Neural progenitor cell (in vitro differentiated cells): ENCODE measurements around the gene MYPOP. TPM values are rescaled to one million over a fixed set of nuclear protein-coding genes. Genes with fewer than 3 reads are reported as not detected.

Source experiments
- DNase-seq: peaks from one replicate; pipeline ENCODE4 v3.0.0-alpha.2; 2016; ENCODE audit warnings: low spot score
- H2AFZ ChIP-seq: fragments of 200-600 bp; sonication (generic); replicated peaks from 2 replicates; pipeline ENCODE4 v1.6.1; 2016; ENCODE audit warnings: antibody characterized with exemption
- H3F3A ChIP-seq: fragments of 200-600 bp; sonication (generic); 2 replicates; pipeline ENCODE4 v1.6.1; 2016; ENCODE audit warnings: antibody characterized with exemption, low read depth
- H3K27ac ChIP-seq: fragments of 200-600 bp; sonication (generic); 2 replicates; pipeline ENCODE4 v1.5.1; 2016; ENCODE audit warnings: mild to moderate bottlenecking
- H3K27me3 ChIP-seq: fragments of 200-600 bp; sonication (generic); 2 replicates; pipeline ENCODE4 v1.6.1; 2016; ENCODE audit warnings: mild to moderate bottlenecking, moderate library complexity
- H3K36me3 ChIP-seq: fragments of 200-600 bp; sonication (generic); 2 replicates; pipeline ENCODE4 v1.5.1; 2016
- H3K4me1 ChIP-seq: fragments of 200-600 bp; sonication (generic); 2 replicates; pipeline ENCODE4 v1.6.1; 2016; ENCODE audit warnings: mixed run types
- H3K4me2 ChIP-seq: fragments of 200-600 bp; sonication (generic); 2 replicates; pipeline ENCODE4 v1.6.1; 2016
- H3K4me3 ChIP-seq: fragments of 200-600 bp; sonication (generic); 2 replicates; pipeline ENCODE4 v1.5.1; 2016
- H3K79me2 ChIP-seq: fragments of 200-600 bp; sonication (generic); 2 replicates; pipeline ENCODE4 v1.6.1; 2016; ENCODE audit warnings: low read depth
- H3K9ac ChIP-seq: fragments of 200-600 bp; sonication (generic); 2 replicates; pipeline ENCODE4 v1.6.1; 2016
- H3K9me3 ChIP-seq: fragments of 200-600 bp; sonication (generic); 2 replicates; pipeline ENCODE4 v1.5.1; 2016; ENCODE audit warnings: low read depth
- H4K20me1 ChIP-seq: fragments of 200-600 bp; sonication (generic); 2 replicates; pipeline ENCODE4 v1.6.1; 2016; ENCODE audit warnings: low read depth
- H3K27ac Mint-ChIP-seq: 3 replicates; pipeline ENCODE4 v1.8.0; 2021; ENCODE audit warnings: mixed read lengths
- H3K27me3 Mint-ChIP-seq: 2 replicates; pipeline ENCODE4 v1.8.0; 2022; ENCODE audit warnings: low read depth, mild to moderate bottlenecking, inconsistent platforms, moderate library complexity, mixed read lengths; ENCODE audit not compliant: insufficient read depth
- H3K36me3 Mint-ChIP-seq: 3 replicates; pipeline ENCODE4 v1.8.0; 2021; ENCODE audit warnings: mixed read lengths
- H3K4me1 Mint-ChIP-seq: 3 replicates; pipeline ENCODE4 v1.8.0; 2021; ENCODE audit warnings: mixed read lengths
- H3K4me3 Mint-ChIP-seq: 3 replicates; pipeline ENCODE4 v1.8.0; 2021; ENCODE audit warnings: mild to moderate bottlenecking, moderate library complexity, mixed read lengths
- H3K9me3 Mint-ChIP-seq: 3 replicates; pipeline ENCODE4 v1.8.0; 2020; ENCODE audit warnings: mixed read lengths
- EZH2 ChIP-seq: fragments of 200-600 bp; sonication (generic); IDR thresholded peaks from 2 replicates; pipeline ENCODE4 v1.6.1; 2017; ENCODE audit warnings: antibody characterized with exemption, mild to moderate bottlenecking, moderate library complexity
- EZH2phosphoT487 ChIP-seq: fragments of 200-600 bp; sonication (generic); IDR thresholded peaks from 2 replicates; pipeline ENCODE4 v1.6.1; 2017; ENCODE audit warnings: antibody characterized with exemption
- total RNA-seq: library from RNA; depleted of rRNA; stranded (reverse); fragments of >200 nt; gene quantifications from 2 replicates; pipeline ENCODE4 v1.2.3, GENCODE V29; 2015; ENCODE audit warnings: low replicate concordance
- TF ChIP-seq, protein P1 (sequence below): fragments of 200-600 bp; sonication (generic); IDR thresholded peaks from 2 replicates; pipeline ENCODE4 v1.5.1; 2017; ENCODE audit warnings: antibody characterized with exemption, mild to moderate bottlenecking

Gene MYPOP
- total RNA-seq, 1 donor from 2014 or later = 0.07 TPM

DNA sequence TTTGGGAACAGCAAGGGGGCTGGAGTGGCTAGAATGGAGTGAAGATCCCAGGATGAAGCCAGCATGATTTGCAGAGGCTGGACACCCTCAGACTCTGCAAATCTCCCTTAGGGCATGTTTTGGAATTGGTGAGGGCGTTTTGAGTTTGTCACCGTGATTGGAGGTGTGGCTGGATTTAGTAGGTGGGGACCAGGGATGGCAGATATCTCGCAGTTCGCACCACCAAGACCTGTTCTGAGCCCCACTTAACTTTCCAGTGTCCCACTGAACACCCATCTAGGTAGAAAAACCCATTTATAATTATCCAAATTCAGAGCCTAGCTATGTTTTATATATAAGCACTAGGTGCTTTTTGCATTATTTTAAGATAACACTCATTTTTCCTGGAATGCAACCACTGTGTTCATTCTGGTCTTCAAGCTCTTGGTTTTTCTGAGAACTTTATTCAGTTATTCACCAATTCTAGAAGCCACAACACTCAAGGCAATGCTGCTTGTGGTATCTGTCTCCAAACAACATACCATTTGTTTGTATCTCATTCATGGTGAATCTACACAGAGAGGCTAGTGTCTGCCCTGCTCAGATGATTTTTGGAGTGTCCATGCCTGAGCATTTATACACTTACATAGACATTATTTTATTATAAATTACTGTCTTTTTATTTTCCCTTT lies 15.1 kb upstream of the MYPOP start:
- Histone ChIP-seq H3K79me2 (no peaks in the 10 kb centered on the region), H2AFZ (no peak overlapping the region), H4K20me1 (no peaks in the 10 kb centered on the region), H3K9me3 (no peaks in the 10 kb centered on the region), H3K27ac (no peak overlapping the region), H3K4me1 (no peaks in the 10 kb centered on the region), H3K27me3 (no peaks in the 10 kb centered on the region), H3K9ac (no peak overlapping the region), H3K4me3 (no peak overlapping the region), H3K4me2 (no peak overlapping the region), H3K36me3 (no peaks in the 10 kb centered on the region), H3F3A (peaks cover 12% of the 10 kb centered on the region)
- Mint-ChIP-seq H3K4me1 (peaks cover 14% of the 10 kb centered on the region), H3K9me3 (no peaks in the 10 kb centered on the region), H3K27me3 (peaks cover 9% of the 10 kb centered on the region), H3K36me3 (no peaks in the 10 kb centered on the region), H3K27ac (no peak overlapping the region), H3K4me3 (no peak overlapping the region)
- no peak for DNase-seq
- TF ChIP-seq EZH2 = no peak
- TF ChIP-seq EZH2phosphoT487 = no peak
- TF ChIP-seq, protein P1, sequence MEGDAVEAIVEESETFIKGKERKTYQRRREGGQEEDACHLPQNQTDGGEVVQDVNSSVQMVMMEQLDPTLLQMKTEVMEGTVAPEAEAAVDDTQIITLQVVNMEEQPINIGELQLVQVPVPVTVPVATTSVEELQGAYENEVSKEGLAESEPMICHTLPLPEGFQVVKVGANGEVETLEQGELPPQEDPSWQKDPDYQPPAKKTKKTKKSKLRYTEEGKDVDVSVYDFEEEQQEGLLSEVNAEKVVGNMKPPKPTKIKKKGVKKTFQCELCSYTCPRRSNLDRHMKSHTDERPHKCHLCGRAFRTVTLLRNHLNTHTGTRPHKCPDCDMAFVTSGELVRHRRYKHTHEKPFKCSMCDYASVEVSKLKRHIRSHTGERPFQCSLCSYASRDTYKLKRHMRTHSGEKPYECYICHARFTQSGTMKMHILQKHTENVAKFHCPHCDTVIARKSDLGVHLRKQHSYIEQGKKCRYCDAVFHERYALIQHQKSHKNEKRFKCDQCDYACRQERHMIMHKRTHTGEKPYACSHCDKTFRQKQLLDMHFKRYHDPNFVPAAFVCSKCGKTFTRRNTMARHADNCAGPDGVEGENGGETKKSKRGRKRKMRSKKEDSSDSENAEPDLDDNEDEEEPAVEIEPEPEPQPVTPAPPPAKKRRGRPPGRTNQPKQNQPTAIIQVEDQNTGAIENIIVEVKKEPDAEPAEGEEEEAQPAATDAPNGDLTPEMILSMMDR = no peak

DNA sequence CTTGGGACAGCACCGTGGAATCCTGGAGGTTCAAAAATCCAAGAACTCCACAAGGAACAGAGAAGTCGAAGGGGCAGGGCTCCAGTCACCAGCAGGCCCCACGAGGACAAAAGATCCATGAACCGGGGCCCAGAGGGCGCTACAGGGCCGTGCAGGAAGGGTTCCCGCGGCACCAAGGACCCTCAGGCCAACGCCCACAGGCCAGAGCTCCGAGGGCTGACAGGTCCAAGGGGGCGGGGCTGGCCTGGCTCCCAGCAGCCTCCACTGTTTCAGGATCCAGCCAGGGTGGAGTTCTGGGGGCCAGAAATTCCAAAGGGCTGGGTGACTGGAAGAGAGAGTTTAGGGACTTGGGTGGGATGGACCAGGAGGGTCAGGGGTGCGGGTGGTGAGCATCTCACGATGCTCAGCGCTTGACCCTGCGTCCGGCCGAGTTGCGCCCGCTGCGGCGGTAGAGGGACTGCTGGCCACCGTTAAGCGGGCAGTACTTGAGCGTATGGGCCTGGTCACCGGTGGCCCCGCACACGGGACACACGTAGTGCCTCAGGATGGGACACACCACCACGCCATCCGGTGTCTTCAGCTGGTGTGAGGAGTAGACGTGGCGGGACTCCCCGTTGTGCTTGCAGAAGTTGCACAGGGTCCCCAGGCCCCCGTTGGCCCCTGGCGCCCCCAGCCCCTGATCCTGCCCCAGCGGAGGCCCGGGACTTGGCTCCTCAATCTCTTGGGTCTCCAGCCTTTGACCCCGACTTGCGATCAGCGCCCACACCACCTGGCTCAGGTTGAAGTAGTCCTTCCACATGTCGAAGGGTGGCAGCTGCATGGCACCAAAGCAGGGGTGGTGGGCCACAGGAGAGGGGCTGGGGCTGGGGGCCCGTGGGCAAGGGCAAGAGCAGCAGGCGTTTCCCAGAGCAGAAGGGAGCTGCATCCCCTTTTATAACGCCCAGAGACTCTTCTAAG lies 11.7 kb upstream of the MYPOP start, which contains the start of gene NANOS2:
Gene NANOS2 (minus strand): TSS at position 905 of the 957 bp plus-strand sequence. CDS start 85 bp downstream, at position 820.
- Histone ChIP-seq H3K9me3 (no peaks in the 10 kb centered on the region), H3K36me3 (no peaks in the 10 kb centered on the region), H2AFZ (peak within 1 kb of the TSS; percentile 73), H3K4me3 (no peak within 1 kb of the TSS), H3K27ac (no peak within 1 kb of the TSS), H3K79me2 (no peaks in the 10 kb centered on the region), H3K4me1 (no peaks in the 10 kb centered on the region), H3K9ac (no peak within 1 kb of the TSS), H4K20me1 (no peaks in the 10 kb centered on the region), H3F3A (no peaks in the 10 kb centered on the region), H3K27me3 (no peaks in the 10 kb centered on the region), H3K4me2 (no peak within 1 kb of the TSS)
- H3K27ac Mint-ChIP-seq = no peak within 1 kb of the TSS
- H3K4me3 Mint-ChIP-seq = peak within 1 kb of the TSS; percentile 30
- H3K9me3 Mint-ChIP-seq = no peaks in the 10 kb centered on the region
- peaks cover 9% of the 10 kb centered on the region for H3K27me3 Mint-ChIP-seq
- TF ChIP-seq EZH2phosphoT487 = no peak
- TF ChIP-seq, protein P1 = peak; percentile 59
- H3K4me1 Mint-ChIP-seq = peaks cover 3% of the 10 kb centered on the region
- no peaks in the 10 kb centered on the region for H3K36me3 Mint-ChIP-seq
- DNase-seq = peak; percentile 84

DNA sequence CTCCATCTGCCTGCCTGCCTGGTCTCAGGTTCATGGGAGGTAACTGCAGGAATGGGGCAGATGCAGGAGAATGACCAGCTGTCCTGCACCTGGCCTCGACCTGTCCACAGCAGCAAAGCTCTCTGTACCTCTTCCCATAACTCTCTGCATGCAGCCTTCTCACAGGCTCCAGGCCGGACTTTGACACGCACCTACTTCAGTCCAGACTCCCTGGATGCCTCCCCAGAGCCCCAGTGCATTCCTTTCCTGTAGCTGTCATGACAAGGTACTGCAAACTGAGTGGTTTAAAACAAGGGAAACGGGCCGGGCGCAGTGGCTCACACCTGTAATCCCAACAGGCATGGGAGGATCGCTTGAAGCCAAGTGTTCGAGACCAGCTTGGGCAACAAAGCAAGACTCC lies 8.9 kb upstream of the MYPOP start:
- Histone ChIP-seq H3K79me2 (no peaks in the 10 kb centered on the region), H3K4me1 (no peaks in the 10 kb centered on the region), H3K9ac (no peak overlapping the region), H3K4me3 (no peak overlapping the region), H3K36me3 (no peaks in the 10 kb centered on the region), H4K20me1 (no peaks in the 10 kb centered on the region), H3K4me2 (no peak overlapping the region), H3F3A (no peaks in the 10 kb centered on the region), H3K9me3 (no peaks in the 10 kb centered on the region), H3K27ac (no peak overlapping the region), H2AFZ (no peak overlapping the region), H3K27me3 (no peaks in the 10 kb centered on the region)
- no peak for DNase-seq
- Mint-ChIP-seq H3K9me3 (no peaks in the 10 kb centered on the region), H3K4me1 (peaks cover 6% of the 10 kb centered on the region), H3K4me3 (no peak overlapping the region), H3K36me3 (no peaks in the 10 kb centered on the region), H3K27me3 (peaks cover 5% of the 10 kb centered on the region), H3K27ac (no peak overlapping the region)
- TF ChIP-seq, protein P1 = no peak
- TF ChIP-seq EZH2 = no peak
- TF ChIP-seq EZH2phosphoT487 = no peak
